GM19467 (cell line): ENCODE data around the gene MCRIP2.
A peak's percentile ranks its signal among the peaks of the same experiment; 100 is the strongest.

Source experiments
- ATAC-seq: cut with Tn5 transposase; IDR thresholded peaks from one replicate; pipeline ENCODE4 v1.9.1; 2021; ENCODE audit warnings: mild to moderate bottlenecking, moderate library complexity; ENCODE audit not compliant: unreplicated experiment

The MCRIP2 gene

GRCh38 chr16:647173-647902 is 5.7 kb downstream of the MCRIP2 start:
- ATAC-seq = no peak

- ATAC-seq = no peak
Observed at GRCh38 chr16:648071-648780, 6.6 kb downstream of the MCRIP2 start.

GRCh38 chr16:648781-649589 is 7.4 kb downstream of the MCRIP2 start, which contains the start of gene WDR90:
WDR90 (plus strand) TSS chr16:649365; CDS start chr16:649417, 52 bp downstream.
- ATAC-seq = peak; percentile 74

GRCh38 chr16:649631-650030 is 8.0 kb downstream of the MCRIP2 start:
- ATAC-seq = no peak

GRCh38 chr16:651844-652243 is 10.2 kb downstream of the MCRIP2 start:
- ATAC-seq = no peak

GRCh38 chr16:652454-653305 is 11.1 kb downstream of the MCRIP2 start:
- ATAC-seq = no peak

- no peak for ATAC-seq
Observed at GRCh38 chr16:654034-654433, 12.4 kb downstream of the MCRIP2 start.

- ATAC-seq = no peak
Observed at GRCh38 chr16:657487-657886, 15.9 kb downstream of the MCRIP2 start.

- no peak for ATAC-seq
Observed at GRCh38 chr16:658679-659571, 17.3 kb downstream of the MCRIP2 start.

GRCh38 chr16:659618-660017 is 18.0 kb downstream of the MCRIP2 start:
- no peak for ATAC-seq

GRCh38 chr16:660132-660458 is 18.5 kb downstream of the MCRIP2 start:
- ATAC-seq = no peak

- ATAC-seq = no peak
Observed at GRCh38 chr16:660459-661183, 19.0 kb downstream of the MCRIP2 start.

- no peak for ATAC-seq
Observed at GRCh38 chr16:661184-661821, 19.7 kb downstream of the MCRIP2 start.

- ATAC-seq = no peak
Observed at GRCh38 chr16:662095-662494, 20.5 kb downstream of the MCRIP2 start.

GRCh38 chr16:662597-662996 is 21.0 kb downstream of the MCRIP2 start:
- ATAC-seq = no peak

GRCh38 chr16:666572-666971 is 24.9 kb downstream of the MCRIP2 start:
- ATAC-seq = no peak

- ATAC-seq = no peak
Observed at GRCh38 chr16:667113-667779, 25.6 kb downstream of the MCRIP2 start.
